ENCODE results near the gene PEX10. TPM values are rescaled to one million over a fixed set of nuclear protein-coding genes. Genes with fewer than 3 reads are reported as not detected.

The PEX10 gene
- total RNA-seq, 4 donors from 2014 or later = 20.8 to 33.3 (median 23.9) TPM

DNA sequence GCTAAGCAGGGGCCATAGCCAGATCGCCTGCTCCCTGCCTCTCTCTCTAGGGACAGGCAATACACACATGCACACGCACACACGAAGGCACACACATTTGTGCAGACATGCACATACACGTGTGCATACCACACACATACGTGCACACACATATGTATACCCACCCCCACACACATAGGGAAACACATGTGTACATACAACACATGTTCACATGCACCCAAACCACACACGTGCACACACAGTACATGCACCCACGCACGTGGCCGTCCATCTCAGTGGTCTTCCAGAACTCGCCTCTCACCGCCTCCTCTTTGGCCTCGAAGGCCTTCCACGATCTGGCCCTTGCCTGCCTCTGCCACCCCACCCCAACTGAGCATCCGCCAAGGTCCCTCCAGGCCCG, 25.3 kb upstream of the PEX10 start:
- TF ChIP-seq, protein P1, sequence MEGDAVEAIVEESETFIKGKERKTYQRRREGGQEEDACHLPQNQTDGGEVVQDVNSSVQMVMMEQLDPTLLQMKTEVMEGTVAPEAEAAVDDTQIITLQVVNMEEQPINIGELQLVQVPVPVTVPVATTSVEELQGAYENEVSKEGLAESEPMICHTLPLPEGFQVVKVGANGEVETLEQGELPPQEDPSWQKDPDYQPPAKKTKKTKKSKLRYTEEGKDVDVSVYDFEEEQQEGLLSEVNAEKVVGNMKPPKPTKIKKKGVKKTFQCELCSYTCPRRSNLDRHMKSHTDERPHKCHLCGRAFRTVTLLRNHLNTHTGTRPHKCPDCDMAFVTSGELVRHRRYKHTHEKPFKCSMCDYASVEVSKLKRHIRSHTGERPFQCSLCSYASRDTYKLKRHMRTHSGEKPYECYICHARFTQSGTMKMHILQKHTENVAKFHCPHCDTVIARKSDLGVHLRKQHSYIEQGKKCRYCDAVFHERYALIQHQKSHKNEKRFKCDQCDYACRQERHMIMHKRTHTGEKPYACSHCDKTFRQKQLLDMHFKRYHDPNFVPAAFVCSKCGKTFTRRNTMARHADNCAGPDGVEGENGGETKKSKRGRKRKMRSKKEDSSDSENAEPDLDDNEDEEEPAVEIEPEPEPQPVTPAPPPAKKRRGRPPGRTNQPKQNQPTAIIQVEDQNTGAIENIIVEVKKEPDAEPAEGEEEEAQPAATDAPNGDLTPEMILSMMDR (IDR thresholded peaks at IDR 0.05) = no peak
- ATAC-seq (ENCODE audit: low FRiP score) (no peak), DNase-seq (ENCODE audit: low spot score) (no peak)

DNA sequence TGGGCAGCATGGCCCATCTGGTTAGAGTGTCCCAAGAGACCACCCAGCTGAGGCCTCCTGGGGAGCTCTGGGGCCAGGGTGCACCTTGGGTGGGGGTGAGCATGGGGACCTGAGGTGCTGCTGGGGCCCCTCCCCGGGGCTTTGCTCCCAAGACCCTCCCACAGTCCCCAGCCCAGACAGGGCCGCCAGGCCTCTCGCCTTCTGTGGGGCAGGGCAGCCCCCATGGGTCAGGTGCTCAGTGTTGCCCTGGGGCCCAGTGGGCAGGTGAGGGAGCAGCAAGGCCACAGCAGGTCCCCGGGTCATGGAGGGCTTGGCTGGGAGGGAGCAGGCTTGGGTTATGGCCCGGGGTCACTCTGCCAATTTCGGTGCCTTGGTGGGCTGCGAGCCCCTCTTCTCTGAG, 24.5 kb upstream of the PEX10 start:
- TF ChIP-seq, protein P1 (IDR thresholded peaks at IDR 0.05) = no peak
- ATAC-seq (ENCODE audit: low FRiP score) = no peak
- no peak for DNase-seq (ENCODE audit: low spot score)

DNA sequence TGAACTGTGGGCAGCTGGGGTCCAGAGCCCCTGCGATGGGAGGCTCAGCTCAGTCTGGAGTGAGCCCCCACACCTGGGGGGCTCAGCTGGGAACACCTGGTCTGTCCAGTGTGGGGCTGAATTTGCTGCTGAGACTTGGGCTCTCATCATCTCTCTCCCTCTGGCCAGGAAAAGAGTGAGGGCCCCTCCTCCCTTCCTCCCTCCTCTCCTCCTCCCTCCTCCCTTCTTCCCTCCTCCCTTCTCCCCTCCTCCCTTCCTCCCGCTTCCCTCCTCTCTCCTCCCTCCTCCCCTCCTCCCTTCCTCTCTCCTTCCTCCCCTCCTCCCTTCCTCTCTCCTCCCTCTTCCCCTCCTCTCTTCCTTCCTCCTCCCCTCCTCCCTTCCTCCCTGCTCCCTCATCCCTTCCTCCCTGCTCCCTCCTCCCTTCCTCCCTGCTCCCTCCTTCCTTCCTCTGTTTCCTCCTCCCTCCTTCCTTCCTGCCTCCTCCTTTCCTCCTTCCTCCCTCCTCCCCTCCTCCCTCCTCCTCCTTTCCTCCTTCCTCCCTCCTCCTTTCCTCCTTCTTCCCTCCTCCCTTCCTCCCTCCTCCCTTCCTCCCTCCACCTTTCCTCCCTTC, 23.5 kb upstream of the PEX10 start:
- ATAC-seq (ENCODE audit: low FRiP score) (no peak), DNase-seq (ENCODE audit: low spot score) (no peak)
- TF ChIP-seq, protein P1 (IDR thresholded peaks at IDR 0.05) = no peak

DNA sequence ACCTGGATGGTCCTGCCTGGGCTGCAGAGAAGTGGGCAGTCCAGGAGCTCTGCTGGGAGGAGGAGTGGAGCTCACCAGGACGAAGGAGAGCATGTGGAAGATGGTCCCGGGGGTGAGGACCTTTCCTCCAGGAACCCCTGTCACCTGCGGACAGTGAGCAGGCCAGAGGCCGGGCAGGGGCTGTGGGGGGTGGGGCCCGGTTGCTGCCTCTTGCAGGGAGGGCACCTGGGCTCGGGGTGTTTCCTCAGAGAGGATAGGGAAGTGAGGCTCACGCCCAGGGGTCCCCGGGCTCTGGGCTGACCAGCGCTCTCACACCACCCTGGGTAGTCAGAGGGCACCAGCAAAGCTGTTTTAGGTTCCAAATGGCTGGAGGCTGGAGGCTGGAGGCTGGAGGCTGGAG, 22.7 kb upstream of the PEX10 start:
- TF ChIP-seq, protein P1 (IDR thresholded peaks at IDR 0.05) = no peak
- no peak for DNase-seq (ENCODE audit: low spot score)
- ATAC-seq (ENCODE audit: low FRiP score) = no peak

DNA sequence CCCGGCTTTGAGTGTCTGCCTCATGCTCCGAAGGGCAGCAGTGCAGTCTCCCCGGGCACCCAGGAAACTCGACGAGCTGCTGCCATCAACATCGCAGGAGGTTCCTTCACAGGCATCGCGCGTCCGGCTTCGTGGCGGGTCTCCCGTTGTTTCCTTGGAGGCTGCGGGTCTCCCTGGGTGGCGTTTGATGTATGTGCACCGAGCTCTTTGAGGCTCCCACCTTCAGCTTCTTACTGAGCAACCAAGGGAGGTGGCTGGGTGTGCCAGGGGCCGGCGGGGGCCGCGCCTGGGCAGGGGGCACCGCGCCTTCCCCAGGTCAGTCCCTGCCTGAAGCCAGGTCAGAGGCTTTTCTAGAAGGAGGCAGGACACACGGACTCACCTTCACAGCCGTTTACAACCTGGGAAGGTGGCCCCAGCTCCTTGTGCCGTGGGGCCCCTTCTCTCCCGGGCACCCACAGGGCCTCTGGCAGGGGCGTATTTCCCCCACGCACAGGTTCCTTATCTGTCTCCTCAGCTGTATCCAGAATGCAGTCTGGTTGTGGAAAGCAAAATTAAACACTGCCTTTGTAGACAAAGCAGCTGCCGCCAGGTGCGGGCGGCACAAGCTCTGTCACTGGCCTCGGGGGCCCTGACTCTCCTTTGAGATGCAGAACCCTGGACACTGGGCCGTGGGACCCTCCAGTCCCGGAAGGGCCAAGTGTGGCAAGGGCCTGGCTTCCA, 21.7 kb upstream of the PEX10 start:
- TF ChIP-seq, protein P1 (IDR thresholded peaks at IDR 0.05) = no peak
- ATAC-seq (ENCODE audit: low FRiP score) (no peak), DNase-seq (ENCODE audit: low spot score) (no peak)

DNA sequence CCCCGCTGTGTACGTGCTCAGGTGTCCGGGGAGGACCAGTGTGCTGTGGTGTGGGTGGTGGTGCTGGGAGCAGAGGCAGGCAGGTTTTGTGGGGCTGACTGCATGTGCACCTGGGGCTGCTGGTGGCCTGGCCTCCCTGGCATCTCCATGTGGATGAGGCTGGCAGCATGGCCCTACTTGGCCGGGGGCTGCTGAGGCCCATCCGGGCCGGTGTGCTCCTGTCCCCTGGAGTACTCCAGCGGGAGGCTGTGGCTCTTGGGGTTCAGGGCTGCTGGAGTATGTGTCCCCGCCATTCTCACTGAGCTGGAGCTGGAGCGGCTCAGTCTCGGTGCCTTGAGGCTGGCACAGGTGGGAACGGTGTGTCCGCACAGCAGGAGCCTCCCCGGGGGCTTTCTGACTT, 20.8 kb upstream of the PEX10 start:
- ATAC-seq (ENCODE audit: low FRiP score) (no peak), DNase-seq (ENCODE audit: low spot score) (no peak)
- TF ChIP-seq, protein P1 (IDR thresholded peaks at IDR 0.05) = no peak

DNA sequence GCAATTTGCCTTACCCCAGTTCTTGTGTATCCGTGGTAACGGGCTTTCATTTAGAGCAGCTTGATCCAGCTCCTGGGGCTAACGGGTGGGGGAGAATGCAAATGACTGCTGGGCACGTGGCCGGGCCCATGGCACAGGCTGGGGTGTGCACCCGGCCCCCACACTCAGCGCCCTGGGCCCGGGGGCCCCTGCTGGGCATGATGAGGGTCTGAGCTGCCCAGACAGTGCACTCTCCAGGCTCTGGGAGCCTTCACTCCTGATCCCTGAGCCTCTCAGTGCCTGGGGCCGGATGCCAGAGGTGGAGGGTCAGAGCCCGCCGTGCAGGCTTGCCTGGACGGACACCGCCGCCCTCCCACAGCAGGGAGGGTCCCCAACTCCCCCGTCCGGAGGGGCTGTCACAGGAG, 20.1 kb upstream of the PEX10 start:
- TF ChIP-seq, protein P1 (IDR thresholded peaks at IDR 0.05) = no peak
- ATAC-seq (ENCODE audit: low FRiP score) = no peak
- DNase-seq (ENCODE audit: low spot score) = no peak

Data from omental fat pad (tissue), 4 donors.